Activated naive CD4-positive, alpha-beta T cell treated with anti-CD3 and anti-CD28 coated beads, Interleukin-2, amount 50 U/mL, for 72 hours (primary cell): Measurements from ENCODE around the gene SIAE. TPM values are rescaled to one million over a fixed set of nuclear protein-coding genes. Genes with fewer than 3 reads are reported as not detected.
A peak's percentile ranks its signal among the peaks of the same experiment; 100 is the strongest.

Experiments
- ATAC-seq, 2 donors: fragments of 150-1000 bp; cut with Tn5 transposase; 2 replicates each; pipeline ENCODE4 v1.10.0; 2021; ENCODE audit warnings: mild to moderate bottlenecking in 2 of 2, moderate library complexity in 2 of 2
- DNase-seq, 2 donors: peaks; one replicate each; pipeline ENCODE4 v3.0.0; 2021 to 2022; ENCODE audit warnings: low spot score in 2 of 2
- H3K27ac Mint-ChIP-seq, 2 donors: one replicate each; pipeline ENCODE4 v1.8.0; 2022; ENCODE audit warnings: mild to moderate bottlenecking in 2 of 2, mixed read lengths in 2 of 2
- H3K36me3 Mint-ChIP-seq, 2 donors: one replicate each; pipeline ENCODE4 v1.8.0; 2022; ENCODE audit warnings: mixed read lengths in 2 of 2
- H3K9me3 Mint-ChIP-seq, 2 donors: one replicate each; pipeline ENCODE4 v1.8.0; 2022; ENCODE audit warnings: mixed read lengths in 2 of 2
- total RNA-seq, 2 donors: library from RNA; stranded (reverse); gene quantifications; one replicate each; pipeline ENCODE4 v1.2.3, GENCODE V29; 2022

SIAE gene, protein sequence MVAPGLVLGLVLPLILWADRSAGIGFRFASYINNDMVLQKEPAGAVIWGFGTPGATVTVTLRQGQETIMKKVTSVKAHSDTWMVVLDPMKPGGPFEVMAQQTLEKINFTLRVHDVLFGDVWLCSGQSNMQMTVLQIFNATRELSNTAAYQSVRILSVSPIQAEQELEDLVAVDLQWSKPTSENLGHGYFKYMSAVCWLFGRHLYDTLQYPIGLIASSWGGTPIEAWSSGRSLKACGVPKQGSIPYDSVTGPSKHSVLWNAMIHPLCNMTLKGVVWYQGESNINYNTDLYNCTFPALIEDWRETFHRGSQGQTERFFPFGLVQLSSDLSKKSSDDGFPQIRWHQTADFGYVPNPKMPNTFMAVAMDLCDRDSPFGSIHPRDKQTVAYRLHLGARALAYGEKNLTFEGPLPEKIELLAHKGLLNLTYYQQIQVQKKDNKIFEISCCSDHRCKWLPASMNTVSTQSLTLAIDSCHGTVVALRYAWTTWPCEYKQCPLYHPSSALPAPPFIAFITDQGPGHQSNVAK
- total RNA-seq = 10 to 100 TPM in 1 of 2 donors, 1 to 10 TPM in 1; 7.6 to 12.3 TPM

DNA sequence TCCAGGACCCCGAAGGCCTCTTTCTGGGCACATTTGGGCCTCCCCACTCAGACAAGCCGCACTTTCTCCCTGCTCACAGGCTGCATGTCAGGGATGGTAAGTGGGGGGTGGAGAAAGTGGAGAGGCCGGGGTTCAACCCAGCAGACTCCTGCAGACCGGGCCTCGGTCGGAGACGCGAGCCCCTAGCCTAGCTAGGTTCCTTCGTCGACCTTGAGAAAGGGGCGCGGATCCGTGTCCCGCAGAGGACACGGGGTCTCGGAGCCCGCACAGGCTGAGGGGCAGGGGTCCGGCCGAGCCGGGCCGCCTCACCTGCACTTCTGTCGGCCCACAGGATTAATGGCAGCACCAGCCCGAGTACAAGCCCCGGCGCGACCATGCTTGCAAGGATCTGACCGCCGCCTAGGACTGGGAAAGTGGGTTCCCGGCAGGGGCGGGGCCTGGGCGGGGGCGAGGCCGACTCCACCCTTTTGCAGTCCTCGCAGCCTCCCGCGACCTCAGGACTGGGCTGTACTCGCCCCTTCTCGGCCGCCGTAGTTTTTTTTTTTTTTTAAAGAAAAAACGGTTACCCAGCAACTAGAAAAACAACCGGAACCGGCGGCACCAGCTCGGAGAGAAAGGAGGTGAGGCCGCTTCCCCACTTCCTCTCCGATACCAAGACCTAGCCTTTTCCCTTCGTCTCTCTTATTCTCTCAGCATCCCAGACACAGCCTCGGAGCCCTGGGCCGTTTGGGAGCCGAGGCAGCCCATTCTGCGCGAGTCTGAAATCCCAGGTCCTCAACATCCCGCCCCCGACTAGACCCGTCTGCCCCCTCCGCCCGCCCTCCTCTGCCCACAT lies at the start of gene SIAE, which contains the start of gene SPA17:
SIAE (minus strand) TSS at position 407 of the 835 bp plus-strand sequence; CDS start at position 376, 31 bp downstream.
SPA17 (plus strand) TSS at position 572 of the 835 bp plus-strand sequence. CDS start 1,361 bp downstream, outside the sequence.
- Mint-ChIP-seq H3K9me3 (no peaks in the 10 kb centered on the region), H3K36me3 (peaks cover 0 to 15% of the 10 kb centered on the region in 2 donors), H3K27ac (peak within 1 kb of the TSS; percentile 95 to 99)
- peak; percentile 92 to 93 for DNase-seq
- peak; percentile 94 to 95 for ATAC-seq

DNA sequence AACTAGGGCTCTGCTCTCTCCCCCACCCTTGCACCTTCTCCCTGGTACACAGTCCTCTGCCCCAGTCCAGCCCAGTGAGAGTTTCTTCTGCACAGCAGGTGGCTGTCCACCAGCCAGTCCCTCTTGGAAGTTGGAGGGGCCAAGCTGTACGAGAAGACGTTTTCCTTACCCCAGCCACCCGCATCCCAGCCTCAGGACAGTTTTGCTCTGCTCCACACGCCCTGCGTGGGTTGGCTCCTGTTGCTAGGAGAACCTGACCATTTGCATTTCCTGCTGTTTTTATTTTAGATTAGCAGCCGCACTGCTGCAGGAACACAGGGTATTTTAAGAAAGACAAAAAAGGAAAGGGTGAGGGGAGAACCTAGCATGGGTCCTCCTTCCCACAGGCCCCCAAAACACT lies 48.6 kb upstream of the SIAE start:
- Mint-ChIP-seq H3K36me3 (no peaks in the 10 kb centered on the region), H3K27ac (no peak overlapping the region), H3K9me3 (no peaks in the 10 kb centered on the region)
- ATAC-seq (no peak), DNase-seq (no peak)

DNA sequence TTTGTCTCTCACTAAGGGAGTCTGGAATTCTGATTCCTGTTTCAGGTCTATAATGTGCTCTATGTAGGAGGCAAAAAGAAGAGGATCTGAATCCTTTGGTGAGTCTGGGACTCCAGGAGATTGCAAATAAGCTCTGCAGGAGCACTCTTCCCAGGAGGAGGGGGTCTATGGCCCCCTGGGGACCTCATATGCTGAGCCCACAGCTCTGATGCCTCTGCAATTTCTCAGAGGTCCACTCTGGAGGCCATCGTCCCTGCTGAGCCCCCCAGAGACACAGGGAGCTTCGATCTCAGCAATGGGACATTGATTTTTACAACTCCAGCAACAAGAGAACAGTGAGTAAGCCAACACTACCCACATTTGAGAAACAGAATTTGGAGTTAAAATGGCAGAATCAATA lies 46.0 kb upstream of the SIAE start:
- Mint-ChIP-seq H3K9me3 (no peaks in the 10 kb centered on the region), H3K27ac (no peak overlapping the region), H3K36me3 (peaks cover 0 to 8% of the 10 kb centered on the region in 2 donors)
- DNase-seq (no peak), ATAC-seq (no peak)

DNA sequence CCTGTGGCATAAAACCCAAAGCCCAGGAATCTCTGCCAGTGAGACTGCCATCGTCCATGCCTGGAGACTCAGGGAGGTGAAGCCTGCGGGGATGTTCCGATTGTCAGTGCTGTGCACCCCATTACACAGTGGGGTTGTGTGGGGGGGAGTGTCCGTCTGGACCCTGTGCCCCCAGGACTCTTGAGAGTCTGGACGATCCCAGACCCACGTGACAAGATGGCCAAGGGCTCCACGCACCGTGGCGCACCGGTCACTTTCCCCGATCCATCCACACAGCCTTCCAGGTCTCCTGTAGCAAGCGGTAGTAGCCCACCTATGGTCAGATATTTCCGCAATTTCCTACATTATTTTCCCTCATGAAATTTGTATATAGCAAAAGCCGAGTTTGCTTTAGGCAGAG lies 45.3 kb upstream of the SIAE start:
- no peak for DNase-seq
- Mint-ChIP-seq H3K36me3 (peaks cover 0 to 8% of the 10 kb centered on the region in 2 donors), H3K27ac (no peak overlapping the region), H3K9me3 (no peaks in the 10 kb centered on the region)
- no peak for ATAC-seq

DNA sequence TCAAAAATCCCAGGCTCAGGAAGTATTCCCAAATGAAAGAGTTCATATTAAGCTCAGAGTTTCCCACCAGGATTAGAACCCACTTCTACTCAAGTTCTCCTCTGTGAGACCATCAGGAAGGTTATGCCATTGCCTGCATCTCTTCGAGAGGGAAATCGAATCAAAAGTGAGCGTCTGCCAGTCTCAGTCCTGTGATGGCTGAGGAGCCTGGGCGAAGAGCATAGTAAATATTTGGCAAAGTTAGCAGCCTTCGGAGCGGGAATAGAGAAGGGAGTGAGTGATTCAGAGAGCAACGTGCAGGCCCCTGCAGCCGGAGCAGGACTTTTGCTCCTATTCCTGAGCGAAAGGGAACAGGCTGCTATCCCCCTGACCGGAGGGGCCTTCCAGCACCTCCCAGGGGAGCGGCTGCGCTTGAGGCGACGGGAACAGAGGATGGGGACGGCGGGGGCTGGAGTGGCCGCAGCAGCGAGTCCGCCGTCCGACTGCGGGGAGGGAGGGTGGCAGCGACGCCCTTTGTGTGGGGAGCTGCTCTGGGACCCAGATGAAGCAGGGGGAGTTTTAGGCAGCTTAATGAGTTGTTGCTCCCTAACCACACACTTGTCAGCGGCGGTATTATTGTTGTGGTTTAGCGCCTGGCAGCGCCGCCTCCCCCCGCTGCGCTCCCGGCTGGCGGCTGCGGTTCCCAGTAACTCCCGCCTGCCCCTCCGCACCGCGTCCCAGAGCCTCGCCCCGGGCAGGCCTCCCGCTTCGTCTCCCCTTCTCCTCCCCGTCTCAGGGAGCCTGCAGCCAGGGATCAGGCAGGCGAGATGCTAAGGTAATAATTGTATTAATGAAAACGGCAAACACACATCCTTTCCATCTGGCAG lies 44.5 kb upstream of the SIAE start:
- Mint-ChIP-seq H3K9me3 (no peaks in the 10 kb centered on the region), H3K36me3 (peaks cover 0 to 8% of the 10 kb centered on the region in 2 donors), H3K27ac (no peak overlapping the region)
- ATAC-seq (peak; percentile 69 to 89), DNase-seq (no peak)

DNA sequence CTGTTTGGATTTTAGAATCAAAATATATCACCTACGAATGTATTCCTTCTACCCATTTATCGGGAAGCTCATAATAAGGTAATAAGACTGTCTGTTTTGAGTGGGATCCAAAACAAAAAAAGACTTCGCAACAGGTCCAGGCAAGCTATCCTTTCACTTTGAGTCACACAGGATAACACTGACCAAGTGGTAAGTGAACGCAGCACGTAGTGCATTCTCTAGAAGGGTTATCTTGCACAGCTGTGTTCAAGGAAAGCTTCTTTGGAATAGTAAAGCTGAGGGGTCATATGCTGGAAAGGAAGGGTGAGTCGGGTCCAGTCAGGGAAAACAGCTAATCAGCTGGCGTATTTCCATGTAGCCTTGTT lies 43.9 kb upstream of the SIAE start:
- ATAC-seq (no peak), DNase-seq (no peak)
- Mint-ChIP-seq H3K9me3 (no peaks in the 10 kb centered on the region), H3K27ac (no peak overlapping the region), H3K36me3 (peaks cover 0 to 8% of the 10 kb centered on the region in 2 donors)

DNA sequence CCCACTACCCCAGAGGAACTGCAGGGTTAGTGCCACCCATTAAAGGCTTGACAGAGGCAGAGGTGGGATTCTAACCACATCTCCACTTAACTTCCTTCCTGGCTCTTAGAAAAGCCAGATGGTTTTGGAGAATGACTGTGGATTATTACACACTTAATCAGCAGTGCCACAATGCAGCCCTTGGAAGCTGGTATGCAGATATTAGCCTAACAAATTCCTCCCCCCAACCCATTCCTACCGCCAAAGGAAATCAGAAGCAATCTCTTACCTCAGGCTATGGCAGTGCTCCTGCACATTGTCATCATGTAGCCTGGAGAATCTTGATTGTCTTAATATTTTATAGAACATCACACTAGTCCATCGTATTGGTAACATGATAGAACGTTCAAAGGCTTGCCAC lies 43.1 kb upstream of the SIAE start:
- ATAC-seq (no peak), DNase-seq (no peak)
- Mint-ChIP-seq H3K9me3 (no peaks in the 10 kb centered on the region), H3K27ac (no peak overlapping the region), H3K36me3 (peaks cover 0 to 8% of the 10 kb centered on the region in 2 donors)

DNA sequence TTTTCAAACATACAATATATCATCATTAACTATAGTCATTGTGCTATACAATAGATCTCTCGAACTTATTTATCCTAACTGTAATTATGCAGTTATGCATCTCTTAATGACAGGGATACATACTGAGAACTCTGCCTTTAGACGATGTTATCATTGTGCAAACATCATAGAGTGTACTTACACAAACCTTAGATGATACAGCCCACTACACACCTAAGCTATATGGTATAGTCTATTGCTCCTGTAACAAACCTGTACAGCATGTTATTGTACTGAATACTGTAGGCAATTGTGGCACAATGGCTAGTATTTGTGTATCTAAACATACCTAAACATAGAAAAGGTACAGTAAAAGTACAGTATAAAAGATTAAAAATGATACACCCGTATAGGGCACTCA lies 38.9 kb upstream of the SIAE start:
- H3K36me3 Mint-ChIP-seq = peaks cover 5 to 17% of the 10 kb centered on the region in 2 donors
- H3K9me3 Mint-ChIP-seq = peaks cover 5 to 6% of the 10 kb centered on the region in 2 donors
- DNase-seq (no peak), ATAC-seq (no peak)
- H3K27ac Mint-ChIP-seq = no peak overlapping the region

DNA sequence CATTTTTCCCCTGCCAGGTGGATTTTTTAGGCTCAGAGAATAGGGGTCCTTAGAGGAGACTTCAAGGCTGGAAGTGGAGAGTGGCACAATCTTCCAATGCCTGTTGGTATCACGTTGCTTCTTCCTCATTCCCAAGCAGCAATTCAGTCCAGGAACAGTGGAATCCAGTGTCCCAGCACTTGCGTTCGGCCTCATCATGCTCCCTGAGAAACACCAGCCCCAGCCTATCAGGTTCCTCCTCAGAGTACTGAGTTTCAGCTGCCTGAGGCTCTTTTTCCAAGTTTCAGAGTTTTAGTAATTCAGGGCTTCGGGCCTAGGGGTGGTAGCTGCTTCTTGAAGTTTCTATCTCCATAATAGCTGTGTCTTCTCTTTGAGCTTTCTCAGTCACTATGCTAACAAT lies 34.3 kb upstream of the SIAE start:
- ATAC-seq (no peak), DNase-seq (no peak)
- Mint-ChIP-seq H3K27ac (no peak overlapping the region), H3K36me3 (peaks cover 5 to 14% of the 10 kb centered on the region in 2 donors), H3K9me3 (peaks cover 5 to 11% of the 10 kb centered on the region in 2 donors)

DNA sequence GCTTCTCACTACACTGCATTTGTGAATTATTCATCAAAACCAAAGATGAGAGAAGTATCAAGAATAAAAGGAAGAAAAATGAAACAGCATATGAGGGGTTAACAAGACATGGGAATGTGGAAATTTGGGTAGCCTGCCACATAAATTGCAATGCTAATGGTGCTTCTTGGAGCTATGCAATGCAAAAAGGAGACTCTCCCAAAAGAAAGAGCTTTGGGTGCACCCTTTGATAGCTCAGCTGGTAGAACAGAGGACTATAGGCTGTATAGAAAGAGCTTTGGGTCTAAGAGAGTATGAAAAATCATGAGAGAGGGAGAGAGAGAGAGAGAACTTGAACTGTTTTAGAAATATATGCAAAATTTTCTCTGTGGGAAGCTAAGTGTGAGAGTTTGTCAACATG lies 26.5 kb upstream of the SIAE start:
- no peak for ATAC-seq
- peaks cover 0 to 8% of the 10 kb centered on the region in 2 donors for H3K36me3 Mint-ChIP-seq
- H3K9me3 Mint-ChIP-seq = peaks cover 0 to 7% of the 10 kb centered on the region in 2 donors
- no peak for DNase-seq
- no peak overlapping the region for H3K27ac Mint-ChIP-seq

DNA sequence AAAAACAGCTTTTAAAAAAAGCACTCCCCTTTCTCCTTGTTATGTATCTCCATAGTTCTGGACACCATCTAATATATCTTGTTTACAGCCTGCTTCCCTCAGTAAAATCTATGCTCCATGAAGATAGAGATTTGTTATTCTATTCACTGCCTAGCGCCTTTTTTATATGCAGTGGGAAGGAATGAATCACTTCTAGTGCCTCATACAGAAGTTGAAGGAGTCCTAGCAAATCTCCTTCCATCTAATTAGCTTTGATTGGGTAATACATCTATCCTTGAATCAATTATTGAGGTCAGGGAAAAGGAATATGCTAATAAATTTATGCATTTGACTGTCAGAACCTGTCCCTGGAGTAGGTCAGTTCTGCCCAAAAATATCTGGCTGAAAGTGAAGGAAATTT lies 26.0 kb upstream of the SIAE start:
- peaks cover 0 to 8% of the 10 kb centered on the region in 2 donors for H3K36me3 Mint-ChIP-seq
- ATAC-seq (no peak), DNase-seq (no peak)
- no peak overlapping the region for H3K27ac Mint-ChIP-seq
- peaks cover 0 to 7% of the 10 kb centered on the region in 2 donors for H3K9me3 Mint-ChIP-seq

DNA sequence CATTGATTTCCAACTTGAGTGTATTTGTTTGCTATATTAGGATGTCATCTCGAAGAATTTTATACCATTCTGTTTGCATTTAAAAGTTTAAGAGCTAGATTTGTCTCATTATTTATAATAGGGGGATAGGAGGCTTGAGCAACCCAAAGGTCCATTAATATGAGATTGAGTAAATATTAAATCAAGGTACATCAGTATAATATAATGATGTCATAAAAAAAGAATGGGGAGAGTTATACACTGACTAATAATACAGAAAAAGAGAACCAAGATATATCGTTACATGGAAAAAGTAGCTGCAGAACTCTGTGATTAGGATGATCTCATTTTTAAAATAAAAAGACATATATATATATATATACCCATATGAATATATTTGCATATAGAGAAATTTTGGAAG lies 19.6 kb upstream of the SIAE start:
- no peak for ATAC-seq
- Mint-ChIP-seq H3K36me3 (no peaks in the 10 kb centered on the region), H3K9me3 (no peaks in the 10 kb centered on the region), H3K27ac (no peak overlapping the region)
- no peak for DNase-seq

DNA sequence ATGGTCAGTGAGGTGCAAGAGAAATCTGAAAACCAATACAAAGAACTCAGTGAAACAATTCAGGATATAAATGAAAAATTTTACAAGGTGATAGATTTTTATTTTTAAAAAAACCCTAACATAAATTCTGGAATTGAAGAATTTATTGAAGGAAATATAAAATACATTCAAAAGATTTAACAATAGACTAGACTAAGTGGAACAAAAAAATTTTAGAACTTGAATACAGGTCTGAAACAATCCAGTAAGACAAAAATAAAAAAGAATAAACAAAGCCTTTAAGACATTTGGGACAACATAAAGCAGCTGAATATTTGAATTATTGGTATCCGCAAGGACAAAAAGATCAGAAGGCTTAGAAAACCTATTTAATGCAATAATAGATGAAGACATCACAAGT lies 8.9 kb upstream of the SIAE start:
- DNase-seq (no peak), ATAC-seq (no peak)
- Mint-ChIP-seq H3K36me3 (peaks cover 6 to 34% of the 10 kb centered on the region in 2 donors), H3K27ac (no peak overlapping the region), H3K9me3 (peaks cover 10 to 14% of the 10 kb centered on the region in 2 donors)

DNA sequence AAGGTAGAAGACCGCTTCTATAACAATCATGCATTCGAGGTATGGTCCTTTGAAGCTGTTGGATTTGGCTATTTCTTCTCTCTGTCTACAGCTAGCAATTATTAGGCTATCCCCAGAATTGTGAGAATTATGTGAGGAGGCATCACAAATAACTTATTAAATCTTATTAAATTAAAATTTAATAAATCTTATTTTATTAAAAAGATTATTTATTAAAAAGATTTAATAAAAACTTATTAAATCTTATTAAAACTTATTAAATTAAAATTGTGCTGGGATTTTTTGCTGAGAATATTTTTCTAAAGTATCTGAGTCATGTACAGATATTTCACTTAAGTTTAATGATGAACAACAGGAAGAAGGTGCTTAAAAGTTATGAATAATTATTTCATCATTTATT lies 7.9 kb upstream of the SIAE start:
- Mint-ChIP-seq H3K27ac (no peak overlapping the region), H3K36me3 (peaks cover 6 to 24% of the 10 kb centered on the region in 2 donors), H3K9me3 (peaks cover 3 to 6% of the 10 kb centered on the region in 2 donors)
- DNase-seq (no peak), ATAC-seq (no peak)

DNA sequence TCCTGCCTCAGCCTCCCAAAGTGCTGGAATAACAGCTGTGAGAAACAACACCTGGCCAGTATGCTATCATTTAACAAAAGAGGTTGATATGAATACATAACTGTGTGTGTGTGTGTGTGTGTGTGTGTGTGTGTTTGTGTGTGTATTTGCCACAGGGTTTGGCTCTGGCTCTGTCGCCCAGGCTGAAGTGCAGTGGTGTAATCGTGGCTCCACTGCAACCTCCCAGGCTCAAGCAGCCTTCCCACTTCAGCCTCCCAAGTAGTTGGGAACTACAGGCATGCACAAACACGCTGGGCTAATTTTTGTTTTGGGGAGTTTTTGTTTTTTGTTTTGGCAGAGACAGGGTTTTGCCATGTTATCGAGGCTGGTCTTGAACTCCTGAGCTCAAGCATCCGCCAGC lies 4.9 kb upstream of the SIAE start:
- Mint-ChIP-seq H3K9me3 (peaks cover 3 to 5% of the 10 kb centered on the region in 2 donors), H3K36me3 (peaks cover 0 to 7% of the 10 kb centered on the region in 2 donors), H3K27ac (no peak overlapping the region)
- ATAC-seq = no peak
- no peak for DNase-seq

DNA sequence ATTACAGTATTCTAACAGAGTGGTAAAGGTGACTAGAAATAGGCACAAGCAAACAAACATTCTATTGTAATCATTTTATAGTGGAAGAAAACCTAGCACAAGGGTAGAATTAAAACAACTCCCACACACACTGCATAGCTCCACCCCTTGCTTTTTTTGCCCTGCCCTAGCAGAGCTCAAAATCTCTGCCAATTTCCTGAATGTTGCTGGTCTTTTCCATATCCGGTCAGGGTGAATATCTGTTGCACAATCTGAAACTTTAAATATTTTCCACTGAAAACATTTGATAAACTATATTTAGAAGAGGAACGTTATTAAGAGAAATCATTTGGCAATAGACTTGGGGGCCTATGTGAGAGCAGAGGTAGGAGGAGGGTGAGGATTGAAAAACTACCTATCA lies 2.8 kb upstream of the SIAE start:
- H3K9me3 Mint-ChIP-seq = no peaks in the 10 kb centered on the region
- H3K36me3 Mint-ChIP-seq = peaks cover 0 to 8% of the 10 kb centered on the region in 2 donors
- ATAC-seq = no peak
- DNase-seq = no peak
- H3K27ac Mint-ChIP-seq = no peak overlapping the region
